Measurements from ENCODE around the gene SCAMP4.
"Not testable (repeated sequence)": the region's sequence is repeated elsewhere in the genome, so short reads cannot be mapped to it uniquely, and the experiment has no call there.

SCAMP4 gene

GRCh38 chr19:1875646-1876495 is 29.3 kb upstream of the SCAMP4 start:
- no peaks in the 10 kb centered on the region for H3K27me3 ChIP-seq (replicated peaks; ENCODE audit: control insufficient read depth, insufficient read depth, low read length)
- DNase-seq (ENCODE audit: extremely low read depth, insufficient read length) = peak; percentile 89
- H3K36me3 ChIP-seq (ENCODE audit: control insufficient read depth, insufficient read depth, low read length) = peaks cover 14% of the 10 kb centered on the region
- peak; percentile 35 for TF ChIP-seq CTCF (IDR thresholded peaks at IDR 0.05; ENCODE audit: insufficient read depth, low read length, poor library complexity, severe bottlenecking)
- H3K4me3 ChIP-seq (replicated peaks; ENCODE audit: low read depth, low read length) = peak overlapping the region; percentile 85

DNA sequence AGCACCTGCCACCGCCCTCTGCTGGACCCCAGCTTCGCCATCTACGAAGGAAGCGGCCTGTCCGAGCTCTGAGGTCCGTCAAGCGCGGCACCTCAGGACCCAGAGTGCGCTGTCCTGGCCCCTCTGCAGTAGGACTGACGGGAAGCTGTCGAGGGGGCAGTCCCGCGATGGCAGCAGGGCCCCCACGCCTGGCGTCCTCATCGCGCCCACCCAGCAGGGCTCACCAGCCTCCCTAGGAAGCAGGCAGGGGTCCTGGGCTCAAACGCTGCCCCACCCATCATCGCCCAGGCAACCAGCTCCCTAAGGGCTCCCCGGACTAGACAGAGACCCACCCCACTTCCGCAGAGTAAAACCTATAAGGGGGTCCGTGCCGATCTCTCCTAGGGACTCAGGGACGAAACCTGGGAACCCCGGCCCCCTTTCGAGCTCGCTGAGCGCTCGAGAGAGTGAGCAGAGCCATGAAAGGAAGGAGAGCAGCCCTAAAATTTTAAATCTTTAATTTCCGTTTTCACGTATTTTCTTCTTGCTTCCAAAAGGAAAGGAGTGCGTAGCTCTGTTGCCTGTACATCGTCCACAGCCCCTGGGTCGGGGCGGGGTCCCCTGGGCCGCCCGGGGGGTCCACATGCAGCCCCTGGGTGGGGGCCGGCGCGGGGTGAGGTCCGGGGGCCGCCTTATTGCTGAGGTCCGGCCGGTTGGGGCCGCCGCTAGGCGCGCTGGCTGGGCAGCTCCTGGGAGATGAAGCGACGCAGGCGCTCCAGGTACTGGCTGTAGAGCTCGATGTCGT is 28.5 kb upstream of the SCAMP4 start:
- DNase-seq (ENCODE audit: extremely low read depth, insufficient read length); H3K27me3 ChIP-seq (replicated peaks; ENCODE audit: control insufficient read depth, insufficient read depth, low read length): not testable (repeated sequence)
- Histone ChIP-seq H3K4me3 (replicated peaks; ENCODE audit: low read depth, low read length) (peak overlapping the region; percentile 85), H3K36me3 (ENCODE audit: control insufficient read depth, insufficient read depth, low read length) (peaks cover 13% of the 10 kb centered on the region)

DNA sequence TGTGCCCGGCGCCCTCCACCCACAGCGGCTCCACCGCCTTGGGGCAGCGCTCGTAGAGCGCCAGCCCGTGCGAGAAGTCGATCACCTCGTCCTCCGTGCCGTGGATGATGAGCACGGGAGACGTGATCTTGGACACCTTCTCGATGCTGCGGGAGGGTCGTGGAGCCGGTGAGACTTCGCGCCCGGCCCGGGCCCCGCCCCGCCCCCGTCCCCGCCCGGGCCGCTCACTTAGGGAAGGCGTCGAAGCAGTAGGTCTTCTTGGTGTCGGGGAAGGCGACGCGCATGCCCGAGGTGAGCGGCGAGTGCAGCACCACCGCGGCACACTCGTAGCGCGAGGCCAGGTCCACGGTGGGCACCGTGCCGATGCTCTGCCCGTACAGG is 27.9 kb upstream of the SCAMP4 start:
- not testable (repeated sequence) for H3K4me3 ChIP-seq (replicated peaks; ENCODE audit: low read depth, low read length); H3K27me3 ChIP-seq (replicated peaks; ENCODE audit: control insufficient read depth, insufficient read depth, low read length); DNase-seq (ENCODE audit: extremely low read depth, insufficient read length)
- H3K36me3 ChIP-seq (ENCODE audit: control insufficient read depth, insufficient read depth, low read length) = peaks cover 13% of the 10 kb centered on the region

GRCh38 chr19:1878583-1878982 is 26.6 kb upstream of the SCAMP4 start:
- H3K4me3 ChIP-seq (replicated peaks; ENCODE audit: low read depth, low read length); DNase-seq (ENCODE audit: extremely low read depth, insufficient read length); H3K27me3 ChIP-seq (replicated peaks; ENCODE audit: control insufficient read depth, insufficient read depth, low read length); H3K36me3 ChIP-seq (ENCODE audit: control insufficient read depth, insufficient read depth, low read length): not testable (repeated sequence)

- not testable (repeated sequence) for DNase-seq (ENCODE audit: extremely low read depth, insufficient read length); H3K36me3 ChIP-seq (ENCODE audit: control insufficient read depth, insufficient read depth, low read length); H3K27me3 ChIP-seq (replicated peaks; ENCODE audit: control insufficient read depth, insufficient read depth, low read length); H3K4me3 ChIP-seq (replicated peaks; ENCODE audit: low read depth, low read length)
These were observed 25.2 kb upstream of the SCAMP4 start for GRCh38 chr19:1879982-1880381.

- peaks cover 6% of the 10 kb centered on the region for H3K36me3 ChIP-seq (ENCODE audit: control insufficient read depth, insufficient read depth, low read length)
- H3K27me3 ChIP-seq (replicated peaks; ENCODE audit: control insufficient read depth, insufficient read depth, low read length) = no peaks in the 10 kb centered on the region
- TF ChIP-seq CTCF (IDR thresholded peaks at IDR 0.05; ENCODE audit: insufficient read depth, low read length, poor library complexity, severe bottlenecking) = no peak
- H3K4me3 ChIP-seq (replicated peaks; ENCODE audit: low read depth, low read length) = no peak overlapping the region
- no peak for DNase-seq (ENCODE audit: extremely low read depth, insufficient read length)
These were observed 24.4 kb upstream of the SCAMP4 start for GRCh38 chr19:1880611-1881392.

DNA sequence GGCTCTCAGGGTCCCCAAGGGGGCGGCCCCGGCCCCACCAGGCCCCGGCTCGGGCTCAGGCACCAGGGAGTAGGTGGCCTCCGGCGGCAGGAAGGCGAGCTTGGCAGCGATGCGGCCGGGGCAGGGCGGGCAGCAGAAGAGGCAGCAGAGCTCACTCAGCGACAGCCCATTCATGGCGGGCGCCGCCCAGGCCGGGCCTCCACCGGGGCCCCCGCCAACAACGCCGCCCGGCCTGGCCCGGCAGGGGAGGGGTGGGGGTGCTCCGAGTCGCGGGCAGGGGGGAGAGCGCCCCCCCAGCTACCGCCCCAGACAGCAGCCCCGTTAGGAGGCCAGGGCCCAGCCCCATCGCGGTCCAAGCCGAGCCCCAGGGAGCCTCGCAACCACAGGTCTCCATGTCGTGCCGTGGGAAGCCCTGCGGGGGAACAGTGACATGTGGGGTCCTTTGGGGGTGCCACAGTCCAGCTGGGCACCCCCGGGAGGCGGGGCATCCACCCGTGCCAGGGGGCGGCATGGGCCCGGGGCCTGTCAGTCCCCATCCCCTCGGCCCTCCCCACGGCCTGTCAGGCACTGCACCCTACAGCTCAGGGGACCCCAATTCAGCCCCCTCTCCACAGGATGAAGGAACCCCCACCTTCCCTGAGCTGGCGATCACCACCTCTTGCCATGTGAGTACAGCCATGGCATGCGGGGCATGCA is 23.7 kb upstream of the SCAMP4 start:
- not testable (repeated sequence) for DNase-seq (ENCODE audit: extremely low read depth, insufficient read length); H3K27me3 ChIP-seq (replicated peaks; ENCODE audit: control insufficient read depth, insufficient read depth, low read length); H3K36me3 ChIP-seq (ENCODE audit: control insufficient read depth, insufficient read depth, low read length); H3K4me3 ChIP-seq (replicated peaks; ENCODE audit: low read depth, low read length)

All from GM06990 (cell line).